Endothelial cell of umbilical vein (primary cell): ENCODE data around the gene CHRM4. TPM values are rescaled to one million over a fixed set of nuclear protein-coding genes. Genes with fewer than 3 reads are reported as not detected.
A peak's percentile ranks its signal among the peaks of the same experiment; 100 is the strongest.

Experiments
- BruUV-seq: library from RNA; stranded (reverse); fragments of 400-500 nt; replicated peaks from 2 replicates; lab custom pipeline; 2021; lab: Mats Ljungman, UMichigan
- CTCF ChIA-PET: fragments of 300-600, 350-600 bp; sonication (Branson Sonifier 250); formaldehyde crosslinking; loops from one replicate; lab custom pipeline; 2021; ENCODE audit warnings: antibody characterized with exemption, inconsistent platforms; lab: Charles Lee
- POLR2A ChIA-PET: fragments of 300-600, 350-600 bp; sonication (Branson Sonifier 250); formaldehyde crosslinking; loops from one replicate; lab custom pipeline; 2021; ENCODE audit warnings: antibody characterized with exemption, inconsistent platforms; lab: Charles Lee
- DNase-seq: peaks from one replicate; pipeline ENCODE4 v3.0.0-alpha.2; 2011; ENCODE audit warnings: low read depth, low spot score
- FAIRE-seq: peaks from 2 replicates; lab custom pipeline; 2011; peaks lifted over from hg19 to GRCh38; lab: Jason Lieb, UNC
- H2AFZ ChIP-seq: 2 replicates; pipeline ENCODE4 v1.6.0; 2012; ENCODE audit warnings: low read depth, low read length, control low read depth, inconsistent platforms
- H3K27ac ChIP-seq: 2 replicates; pipeline ENCODE4 v1.5.1; 2011; ENCODE audit warnings: low read depth, mild to moderate bottlenecking, control low read depth, low read length, moderate library complexity; ENCODE audit not compliant: insufficient read depth
- H3K27me3 ChIP-seq, 2 experiments: 2 replicates each; pipeline versions ENCODE4 v1.6.0 to v1.6.1; 2011; ENCODE audit warnings: low read length in 2 of 2, mixed read lengths in 1 of 2; ENCODE audit not compliant: control insufficient read depth in 2 of 2, insufficient read depth in 2 of 2
- H3K36me3 ChIP-seq, 2 experiments: 2 replicates in 1 of 2; 3 replicates in 1 of 2; pipeline ENCODE4 v1.5.1; 2011; ENCODE audit warnings: low read length in 2 of 2, mild to moderate bottlenecking in 1 of 2, moderate library complexity in 1 of 2; ENCODE audit not compliant: control insufficient read depth in 2 of 2, insufficient read depth in 2 of 2; ENCODE audit errors: extremely low read depth in 1 of 2
- H3K4me1 ChIP-seq: 3 replicates; pipeline ENCODE4 v1.5.1; 2011; ENCODE audit warnings: mild to moderate bottlenecking, low read length; ENCODE audit not compliant: control insufficient read depth, insufficient read depth; ENCODE audit errors: extremely low read depth
- H3K4me2 ChIP-seq: 2 replicates; pipeline ENCODE4 v1.6.1; 2011; ENCODE audit warnings: low read length, control low read depth, mixed read lengths; ENCODE audit not compliant: insufficient read depth
- H3K4me3 ChIP-seq, 3 experiments: fragments of 200-600 bp in 1 of 3; sonication (generic), shearing (Covaris generic) in 1 of 3; replicated peaks in 1 of 3; 2 replicates each; pipeline ENCODE4 v1.5.1; 2011 to 2016; ENCODE audit warnings: control low read depth in 3 of 3, low read length in 3 of 3, mild to moderate bottlenecking in 2 of 3, inconsistent platforms in 1 of 3, low read depth in 1 of 3, moderate library complexity in 1 of 3; ENCODE audit not compliant: insufficient read depth in 1 of 3
- H3K79me2 ChIP-seq: 2 replicates; pipeline ENCODE4 v1.6.0; 2012; ENCODE audit warnings: low read length, inconsistent platforms; ENCODE audit not compliant: control insufficient read depth, insufficient read depth
- H3K9ac ChIP-seq: replicated peaks from 2 replicates; pipeline ENCODE3; 2011; ENCODE audit warnings: low read length, control low read depth; ENCODE audit not compliant: insufficient read depth; ENCODE audit errors: extremely low read depth
- H3K9me1 ChIP-seq: replicated peaks from 3 replicates; pipeline ENCODE4 v1.6.0; 2011; ENCODE audit warnings: mild to moderate bottlenecking, low read length; ENCODE audit not compliant: control insufficient read depth, insufficient read depth; ENCODE audit errors: extremely low read depth
- H3K9me3 ChIP-seq: replicated peaks from 2 replicates; pipeline ENCODE4 v1.5.1; 2012; ENCODE audit warnings: low read length, inconsistent platforms; ENCODE audit not compliant: control insufficient read depth, insufficient read depth
- H4K20me1 ChIP-seq: replicated peaks from 2 replicates; pipeline ENCODE3; 2011; ENCODE audit warnings: mild to moderate bottlenecking, low read length; ENCODE audit not compliant: control insufficient read depth, insufficient read depth; ENCODE audit errors: extremely low read depth
- CTCF ChIP-seq, 2 donors: IDR thresholded peaks; 1 replicate in 1 of 2; 2 replicates in 1 of 2; pipeline ENCODE4 v1.5.1; 2011; ENCODE audit warnings: low read length in 2 of 2, mild to moderate bottlenecking in 2 of 2, moderate library complexity in 2 of 2, control low read depth in 1 of 2, inconsistent platforms in 1 of 2, low read depth in 1 of 2; ENCODE audit not compliant: insufficient read depth in 1 of 2; ENCODE audit errors: extremely low read depth in 1 of 2
- POLR2A ChIP-seq: IDR thresholded peaks from 2 replicates; pipeline ENCODE4 v1.6.1; 2012; ENCODE audit warnings: low read depth, mild to moderate bottlenecking, control low read depth, low read length
- POLR2AphosphoS5 ChIP-seq: IDR thresholded peaks from 2 replicates; pipeline ENCODE4 v1.6.1; 2012; ENCODE audit warnings: low read depth, mild to moderate bottlenecking, control low read depth, low read length, moderate library complexity; ENCODE audit not compliant: insufficient read depth
- dilution Hi-C: fragments of 300-500 bp; cut with MboI; formaldehyde crosslinking; loops from one replicate; pipeline ENCODE4 v1.15.0; 2019; ENCODE audit warnings: low sequenced_read_pairs; ENCODE audit not compliant: extremely low pct_ligation_motif_present
- intact Hi-C: fragments of 100-400 bp; cut with micrococcal nuclease; formaldehyde crosslinking; loops from one replicate; pipeline ENCODE4 v1.10.0; 2022
- polyA plus RNA-seq, 4 experiments: library from polyadenylated mRNA; depleted of rRNA in 3 of 4; stranded (reverse) in 3 of 4; unstranded in 1 of 4; fragments of >200 nt; gene quantifications; 2 replicates each; pipeline versions ENCODE4 v1.2.1 to v1.2.3, GENCODE V29; 2011 to 2012; ENCODE audit warnings: missing spikeins in 1 of 4
- total RNA-seq: library from RNA; stranded (reverse); gene quantifications from 2 replicates; pipeline ENCODE4 v1.2.3, GENCODE V29; 2021

Gene CHRM4
- total and polyA plus RNA-seq, 2 donors (not counting 3 experiments of a cell fraction or from before 2014, with no cell fraction given): 0.04 to 0.22 TPM

GRCh38 chr11:46382646-46383403, 8.8 kb downstream of the CHRM4 start:
- ChIA-PET CTCF (interaction anchor here (0.6 to 1.6 kb wide), 20 partner anchors 9 to 379 kb away, joined by 3 to 27 read pairs (median 4); partner anchors contain the start of gene CHRM4), POLR2A (no interaction called here)
- dilution Hi-C loops (no loop called here), intact Hi-C loops (no loop called here)
- Histone ChIP-seq H3K4me3 (peak overlapping the region in 2 of 3 experiments; percentile 63 to 84), H3K27ac (no peak overlapping the region), H3K36me3 (peaks cover 0 to 8% of the 10 kb centered on the region in 2 experiments), H3K9ac (no peak overlapping the region), H2AFZ (no peak overlapping the region), H4K20me1 (no peaks in the 10 kb centered on the region), H3K79me2 (no peaks in the 10 kb centered on the region), H3K9me1 (no peaks in the 10 kb centered on the region), H3K4me1 (peaks cover 11% of the 10 kb centered on the region), H3K9me3 (no peaks in the 10 kb centered on the region), H3K27me3 (peaks cover 2 to 6% of the 10 kb centered on the region in 2 experiments), H3K4me2 (peak overlapping the region; percentile 44)
- peak; percentile 69 to 71 for TF ChIP-seq CTCF (IDR thresholded peaks at IDR 0.05; ENCODE audit: extremely low read depth in 1 of 2, insufficient read depth in 1 of 2, low read depth in 1 of 2, low read length in 2 of 2)
- no peak for TF ChIP-seq POLR2AphosphoS5
- peak; percentile 43 for TF ChIP-seq POLR2A
- no TSS peak for BruUV-seq
- peak; percentile 30 for DNase-seq
- FAIRE-seq: peak; percentile 93
